RWPE2 (cell line): ENCODE measurements around the gene WFIKKN2.
"Not testable (repeated sequence)": the region's sequence is repeated elsewhere in the genome, so short reads cannot be mapped to it uniquely, and the experiment has no call there.

Source experiments
- ATAC-seq: fragments of 200-7000 bp; cut with Tn5 transposase; 3 replicates; pipeline ENCODE4 v1.9.1; 2021; ENCODE audit warnings: low read depth
- DNase-seq: peaks from one replicate; pipeline ENCODE4 v3.0.0-alpha.2; 2020; ENCODE audit warnings: low spot score
- H3K27ac ChIP-seq: fragments of 450-650 bp; 2 replicates; pipeline ENCODE4 v1.5.1; 2017; ENCODE audit warnings: mild to moderate bottlenecking; ENCODE audit not compliant: poor library complexity, severe bottlenecking
- H3K27me3 ChIP-seq: fragments of 250-450 bp; sonication (Bioruptor Pico); 2 replicates; pipeline ENCODE4 v1.5.1; 2021; ENCODE audit warnings: mild to moderate bottlenecking, moderate library complexity; ENCODE audit not compliant: insufficient read depth, poor library complexity, severe bottlenecking
- H3K36me3 ChIP-seq: fragments of 250-450 bp; sonication (Bioruptor Pico); 2 replicates; pipeline ENCODE4 v1.5.1; 2020; ENCODE audit warnings: low read depth, mild to moderate bottlenecking, moderate library complexity
- H3K4me1 ChIP-seq: fragments of 250-450 bp; sonication (Bioruptor Pico); 2 replicates; pipeline ENCODE4 v1.5.1; 2021; ENCODE audit warnings: mild to moderate bottlenecking, moderate library complexity; ENCODE audit not compliant: insufficient read depth, poor library complexity, severe bottlenecking
- H3K4me3 ChIP-seq: fragments of 250-450 bp; sonication (Bioruptor Pico); 2 replicates; pipeline ENCODE4 v1.5.1; 2021; ENCODE audit warnings: mild to moderate bottlenecking, moderate library complexity; ENCODE audit not compliant: severe bottlenecking
- H3K9me3 ChIP-seq: fragments of 250-450 bp; sonication (Bioruptor Pico); 2 replicates; pipeline ENCODE4 v1.5.1; 2021; ENCODE audit warnings: mild to moderate bottlenecking, moderate library complexity; ENCODE audit not compliant: severe bottlenecking
- CTCF ChIP-seq: fragments of 450-650 bp; IDR thresholded peaks from one replicate; pipeline ENCODE4 v1.5.1; 2017; ENCODE audit warnings: mild to moderate bottlenecking, moderate library complexity; ENCODE audit not compliant: poor library complexity, severe bottlenecking

WFIKKN2 gene

GRCh38 chr17:50853015-50853615, 17.7 kb downstream of the WFIKKN2 start:
- no peak for TF ChIP-seq CTCF
- Histone ChIP-seq H3K27ac (no peak overlapping the region), H3K27me3 (no peaks in the 10 kb centered on the region)

GRCh38 chr17:50853781-50854180, 18.4 kb downstream of the WFIKKN2 start:
- Histone ChIP-seq H3K27ac (no peak overlapping the region), H3K4me1 (peaks cover 8% of the 10 kb centered on the region), H3K9me3 (no peaks in the 10 kb centered on the region), H3K27me3 (no peaks in the 10 kb centered on the region), H3K36me3 (no peaks in the 10 kb centered on the region), H3K4me3 (no peak overlapping the region)
- ATAC-seq: no peak
- DNase-seq: no peak
- no peak for TF ChIP-seq CTCF

More at GRCh38 chr17:50853015-50853615, 17.7 kb downstream of the WFIKKN2 start:
- Histone ChIP-seq H3K4me1 (peaks cover 8% of the 10 kb centered on the region), H3K9me3 (no peaks in the 10 kb centered on the region), H3K4me3 (no peak overlapping the region), H3K36me3 (no peaks in the 10 kb centered on the region)
- DNase-seq: no peak
- ATAC-seq: no peak

GRCh38 chr17:50855708-50856330, 20.4 kb downstream of the WFIKKN2 start:
- DNase-seq (no peak), ATAC-seq (no peak)
- Histone ChIP-seq H3K9me3 (no peaks in the 10 kb centered on the region), H3K27ac (no peak overlapping the region), H3K27me3 (no peaks in the 10 kb centered on the region), H3K36me3 (no peaks in the 10 kb centered on the region; the same call in 1 of the 2 replicates), H3K4me3 (no peak overlapping the region), H3K4me1 (peaks cover 8% of the 10 kb centered on the region)
- no peak for TF ChIP-seq CTCF

GRCh38 chr17:50856431-50856830, 21.0 kb downstream of the WFIKKN2 start:
- H3K9me3 ChIP-seq: no peaks in the 10 kb centered on the region
- DNase-seq: no peak
- H3K4me1 ChIP-seq: peaks cover 8% of the 10 kb centered on the region
- H3K4me3 ChIP-seq: no peak overlapping the region
- H3K27ac ChIP-seq: no peak overlapping the region
- no peaks in the 10 kb centered on the region for H3K27me3 ChIP-seq
- peaks cover 6% of the 10 kb centered on the region for H3K36me3 ChIP-seq
- no peak for ATAC-seq
- no peak for TF ChIP-seq CTCF

- Histone ChIP-seq H3K9me3 (no peaks in the 10 kb centered on the region), H3K4me1 (peaks cover 5% of the 10 kb centered on the region), H3K27ac (no peak overlapping the region), H3K36me3 (peaks cover 28% of the 10 kb centered on the region), H3K27me3 (no peaks in the 10 kb centered on the region), H3K4me3 (no peak overlapping the region)
- no peak for TF ChIP-seq CTCF
- ATAC-seq: no peak
- no peak for DNase-seq
Measured at GRCh38 chr17:50858486-50859225, 23.3 kb downstream of the WFIKKN2 start.

GRCh38 chr17:50859727-50860126, 24.3 kb downstream of the WFIKKN2 start:
- not testable (repeated sequence) for H3K27ac ChIP-seq, H3K27me3 ChIP-seq, H3K4me3 ChIP-seq, DNase-seq, ATAC-seq, H3K9me3 ChIP-seq
- Histone ChIP-seq H3K4me1 (peaks cover 15% of the 10 kb centered on the region), H3K36me3 (peaks cover 39% of the 10 kb centered on the region)
